ENCODE measurements around the gene GMPR2. TPM values are rescaled to one million over a fixed set of nuclear protein-coding genes. Genes with fewer than 3 reads are reported as not detected.
"Not testable (repeated sequence)": the region's sequence is repeated elsewhere in the genome, so short reads cannot be mapped to it uniquely, and the experiment has no call there.

Gene GMPR2
- total and polyA plus RNA-seq, 2 experiments from 2014 or later, result 55.0 to 70.9 TPM

DNA sequence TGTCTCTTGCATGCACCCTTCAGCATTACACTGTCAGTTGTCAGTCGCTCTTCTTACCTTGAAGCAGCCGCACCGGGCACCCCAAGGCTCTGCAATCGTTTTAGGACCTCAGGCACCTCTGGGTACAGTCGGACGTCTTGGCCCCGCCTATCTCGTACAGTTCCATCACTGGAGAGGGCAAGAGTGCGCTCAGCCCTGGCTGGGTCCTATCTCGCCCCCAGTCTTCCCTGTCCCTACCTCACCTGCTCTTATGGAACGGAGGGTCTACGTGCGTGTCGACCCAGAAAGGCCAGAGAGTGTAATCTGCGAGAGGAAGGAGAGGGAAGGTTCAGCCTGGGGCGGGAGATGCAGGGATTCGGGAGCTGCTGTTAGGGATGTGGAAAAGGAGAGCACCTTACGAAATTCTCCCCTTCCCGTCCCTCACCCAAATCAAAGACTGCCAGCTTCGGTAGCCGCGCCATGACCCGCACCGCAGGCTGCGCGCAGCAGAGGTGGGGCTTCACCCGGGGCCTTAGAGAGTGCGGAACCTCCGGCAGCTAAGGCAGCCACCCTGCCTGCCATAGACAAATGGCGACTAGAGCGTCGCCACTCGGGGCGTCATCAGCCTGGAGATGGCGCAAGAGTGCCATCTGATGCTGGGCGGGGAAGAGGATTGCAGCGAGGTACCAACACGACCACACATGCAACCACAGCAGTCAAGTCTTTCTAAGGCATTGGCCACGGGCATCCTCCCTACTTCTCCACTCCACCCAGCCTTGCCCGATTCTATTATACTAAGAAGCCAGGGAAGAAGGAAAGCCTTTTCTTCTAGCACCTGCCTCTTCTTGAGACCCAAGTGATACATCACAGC, 17.0 kb upstream of the GMPR2 start, which contains the start of gene MDP1:
MDP1 (minus strand) TSS at position 572 of the 850 bp plus-strand sequence; CDS start at position 461, 111 bp downstream.
- H3K4me2 ChIP-seq (ENCODE audit: unreplicated experiment), result peak within 1 kb of the TSS; percentile 84
- peaks cover 36% of the 10 kb centered on the region for H3K79me2 ChIP-seq (ENCODE audit: insufficient read depth)
- no peaks in the 10 kb centered on the region for H4K20me1 ChIP-seq (ENCODE audit: insufficient read depth)
- no peaks in the 10 kb centered on the region for H3K9me3 ChIP-seq (ENCODE audit: low read depth)
- in situ Hi-C loops (cut with MboI), result no loop called here
- H3K27me3 ChIP-seq (replicated peaks; ENCODE audit: insufficient read depth), result no peaks in the 10 kb centered on the region
- H2AFZ ChIP-seq, result peak within 1 kb of the TSS; percentile 85
- no peaks in the 10 kb centered on the region for H3K9me2 ChIP-seq (ENCODE audit: insufficient read depth)
- 0 to 1% methylated on average over 40 of the region's 40 CpGs for WGBS, 2 experiments (ENCODE audit: low coverage in 1 of 2, low lambda C conversion rate in 2 of 2, missing lambda C conversion rate in 2 of 2)
- TF ChIP-seq EZH2phosphoT487 (IDR thresholded peaks at IDR 0.05; ENCODE audit: insufficient read depth, low read depth) (no peak), EZH2 (IDR thresholded peaks at IDR 0.05; ENCODE audit: insufficient read depth, poor library complexity, severe bottlenecking) (no peak)
- peak within 1 kb of the TSS; percentile 79 for H3K27ac ChIP-seq
- H3K9ac ChIP-seq, result peak within 1 kb of the TSS; percentile 87
- peak; percentile 91 for DNase-seq
- peak within 1 kb of the TSS; percentile 80 for H3K4me3 ChIP-seq
- no peaks in the 10 kb centered on the region for H3K36me3 ChIP-seq (ENCODE audit: low read depth)
- peaks cover 9% of the 10 kb centered on the region for H3K4me1 ChIP-seq (ENCODE audit: insufficient read depth)
- peaks cover 37% of the 10 kb centered on the region for H3F3A ChIP-seq (ENCODE audit: insufficient read depth)

DNA sequence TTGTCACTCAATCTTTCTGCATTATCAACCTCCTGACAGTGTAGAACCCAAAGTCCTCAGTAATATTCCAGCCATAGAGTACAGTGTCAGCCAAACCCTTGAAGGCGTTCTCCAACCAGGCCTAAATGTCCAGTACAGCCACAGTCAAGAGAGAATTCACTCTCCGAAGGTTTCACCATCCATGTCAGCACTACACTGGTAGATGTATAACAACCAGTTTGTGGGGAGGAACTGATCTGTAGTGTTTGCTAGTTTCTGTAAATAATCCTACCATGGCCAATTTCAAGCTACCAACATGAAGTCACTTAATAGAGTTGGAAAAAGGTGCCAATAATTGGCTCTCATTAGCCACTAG, 16.4 kb upstream of the GMPR2 start:
- H2AFZ ChIP-seq, result 0 out of 2 replicates have a peak overlapping the region, but pooled peaks have one; percentile 85
- H3K79me2 ChIP-seq (ENCODE audit: insufficient read depth), result peaks cover 42% of the 10 kb centered on the region
- H3K9me2 ChIP-seq (ENCODE audit: insufficient read depth), result no peaks in the 10 kb centered on the region
- H3K36me3 ChIP-seq (ENCODE audit: low read depth), result no peaks in the 10 kb centered on the region
- DNase-seq, result no peak
- peak overlapping the region; percentile 87 for H3K9ac ChIP-seq
- peak overlapping the region; percentile 80 for H3K4me3 ChIP-seq
- no peaks in the 10 kb centered on the region for H3K9me3 ChIP-seq (ENCODE audit: low read depth)
- H3K27me3 ChIP-seq (replicated peaks; ENCODE audit: insufficient read depth), result no peaks in the 10 kb centered on the region
- no peaks in the 10 kb centered on the region for H4K20me1 ChIP-seq (ENCODE audit: insufficient read depth)
- peaks cover 37% of the 10 kb centered on the region for H3F3A ChIP-seq (ENCODE audit: insufficient read depth)
- H3K4me2 ChIP-seq (ENCODE audit: unreplicated experiment), result peak overlapping the region; percentile 84
- in situ Hi-C loops (cut with MboI), result no loop called here
- H3K4me1 ChIP-seq (ENCODE audit: insufficient read depth), result peaks cover 9% of the 10 kb centered on the region
- H3K27ac ChIP-seq, result peak overlapping the region; percentile 79
- TF ChIP-seq EZH2 (IDR thresholded peaks at IDR 0.05; ENCODE audit: insufficient read depth, poor library complexity, severe bottlenecking) (no peak), EZH2phosphoT487 (IDR thresholded peaks at IDR 0.05; ENCODE audit: insufficient read depth, low read depth) (no peak)
- 84 to 92% methylated on average over 2 of the region's 2 CpGs for WGBS, 2 experiments (ENCODE audit: low coverage in 1 of 2, low lambda C conversion rate in 2 of 2, missing lambda C conversion rate in 2 of 2)

DNA sequence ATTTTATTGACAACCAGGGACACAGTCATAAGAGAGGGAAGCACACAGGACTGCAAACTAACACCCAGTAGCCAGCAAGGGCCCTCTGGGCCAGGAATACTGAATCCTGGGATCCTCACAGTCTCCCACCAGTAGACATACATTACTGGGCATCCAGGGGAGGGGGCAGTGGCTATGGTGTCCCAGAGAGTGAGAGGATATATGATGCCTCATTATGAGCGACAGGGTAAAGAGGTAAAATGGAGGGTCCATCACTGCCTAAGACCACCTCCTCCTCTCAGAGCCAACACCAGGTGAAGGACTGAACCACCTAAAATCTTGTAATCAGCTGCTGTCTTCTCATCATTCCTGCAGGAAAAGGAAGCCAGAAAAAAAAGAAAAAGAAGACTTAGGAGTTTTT, 15.9 kb upstream of the GMPR2 start:
- 100% methylated on average over 1 of the region's 1 CpG for WGBS, 2 experiments (ENCODE audit: low coverage in 1 of 2, low lambda C conversion rate in 2 of 2, missing lambda C conversion rate in 2 of 2)
- H3K9me3 ChIP-seq (ENCODE audit: low read depth); H3K9me2 ChIP-seq (ENCODE audit: insufficient read depth); H3K4me2 ChIP-seq (ENCODE audit: unreplicated experiment); H3K36me3 ChIP-seq (ENCODE audit: low read depth); H3K27me3 ChIP-seq (replicated peaks; ENCODE audit: insufficient read depth); H3K4me1 ChIP-seq (ENCODE audit: insufficient read depth); DNase-seq; in situ Hi-C loops (cut with MboI); H2AFZ ChIP-seq; H4K20me1 ChIP-seq (ENCODE audit: insufficient read depth); H3K4me3 ChIP-seq; H3K9ac ChIP-seq: not testable (repeated sequence)
- Histone ChIP-seq H3K79me2 (ENCODE audit: insufficient read depth) (peaks cover 44% of the 10 kb centered on the region), H3F3A (ENCODE audit: insufficient read depth) (peaks cover 37% of the 10 kb centered on the region), H3K27ac (peak overlapping the region; percentile 79; the same call in 1 of the 2 replicates)

DNA sequence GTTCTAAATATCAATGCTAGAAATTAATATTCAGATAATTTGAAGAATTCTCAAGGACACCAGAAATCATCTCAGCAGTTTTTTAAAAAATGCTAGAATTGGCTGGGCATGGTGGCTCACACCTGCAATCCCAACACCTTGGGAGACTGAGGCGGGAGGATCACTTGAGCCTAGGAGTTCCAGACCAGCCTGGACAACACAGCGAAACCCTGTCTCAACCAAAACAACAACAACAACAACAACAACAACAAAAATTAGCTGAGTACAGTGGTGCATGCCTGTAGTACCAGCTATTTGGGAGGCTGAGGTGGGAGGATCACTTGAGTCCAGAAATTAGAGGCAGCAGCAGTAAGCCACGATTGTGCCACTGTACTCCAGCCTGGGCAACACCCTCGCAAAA, 13.6 kb upstream of the GMPR2 start:
- Histone ChIP-seq H3K9me3 (ENCODE audit: low read depth) (no peaks in the 10 kb centered on the region), H3F3A (ENCODE audit: insufficient read depth) (peaks cover 30% of the 10 kb centered on the region), H3K4me1 (ENCODE audit: insufficient read depth) (peaks cover 4% of the 10 kb centered on the region), H2AFZ (no peak overlapping the region), H3K9ac (no peak overlapping the region), H3K27me3 (replicated peaks; ENCODE audit: insufficient read depth) (no peaks in the 10 kb centered on the region), H3K79me2 (ENCODE audit: insufficient read depth) (peaks cover 59% of the 10 kb centered on the region), H4K20me1 (ENCODE audit: insufficient read depth) (no peaks in the 10 kb centered on the region), H3K9me2 (ENCODE audit: insufficient read depth) (no peaks in the 10 kb centered on the region), H3K4me3 (no peak overlapping the region), H3K36me3 (ENCODE audit: low read depth) (no peaks in the 10 kb centered on the region), H3K27ac (no peak overlapping the region), H3K4me2 (ENCODE audit: unreplicated experiment) (no peak overlapping the region)
- WGBS, 2 experiments (ENCODE audit: low coverage in 1 of 2, low lambda C conversion rate in 2 of 2, missing lambda C conversion rate in 2 of 2), result 86 to 91% methylated on average over 3 to 4 of the region's 4 CpGs
- DNase-seq, result no peak
- in situ Hi-C loops (cut with MboI), result no loop called here
- TF ChIP-seq EZH2 (IDR thresholded peaks at IDR 0.05; ENCODE audit: insufficient read depth, poor library complexity, severe bottlenecking) (no peak), EZH2phosphoT487 (IDR thresholded peaks at IDR 0.05; ENCODE audit: insufficient read depth, low read depth) (no peak)
